H4 (cell line): ENCODE data around the gene CBLL2. TPM values are rescaled to one million over a fixed set of nuclear protein-coding genes. Genes with fewer than 3 reads are reported as not detected.
"Not testable (repeated sequence)": the region's sequence is repeated elsewhere in the genome, so short reads cannot be mapped to it uniquely, and the experiment has no call there.

Source experiments
- DNase-seq: peaks from one replicate; pipeline ENCODE4 v3.0.0-alpha.2; 2015; ENCODE audit warnings: low spot score
- total RNA-seq: library from RNA; depleted of rRNA; stranded (reverse); fragments of >200 nt; shearing (Covaris generic); gene quantifications from 2 replicates; pipeline ENCODE4 v1.2.3, GENCODE V29; 2014; rRNA removed

Gene CBLL2, protein sequence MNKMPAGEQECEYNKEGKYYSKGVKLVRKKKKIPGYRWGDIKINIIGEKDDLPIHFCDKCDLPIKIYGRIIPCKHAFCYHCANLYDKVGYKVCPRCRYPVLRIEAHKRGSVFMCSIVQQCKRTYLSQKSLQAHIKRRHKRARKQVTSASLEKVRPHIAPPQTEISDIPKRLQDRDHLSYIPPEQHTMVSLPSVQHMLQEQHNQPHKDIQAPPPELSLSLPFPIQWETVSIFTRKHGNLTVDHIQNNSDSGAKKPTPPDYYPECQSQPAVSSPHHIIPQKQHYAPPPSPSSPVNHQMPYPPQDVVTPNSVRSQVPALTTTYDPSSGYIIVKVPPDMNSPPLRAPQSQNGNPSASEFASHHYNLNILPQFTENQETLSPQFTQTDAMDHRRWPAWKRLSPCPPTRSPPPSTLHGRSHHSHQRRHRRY
- not detected in 2 replicates for total RNA-seq

DNA sequence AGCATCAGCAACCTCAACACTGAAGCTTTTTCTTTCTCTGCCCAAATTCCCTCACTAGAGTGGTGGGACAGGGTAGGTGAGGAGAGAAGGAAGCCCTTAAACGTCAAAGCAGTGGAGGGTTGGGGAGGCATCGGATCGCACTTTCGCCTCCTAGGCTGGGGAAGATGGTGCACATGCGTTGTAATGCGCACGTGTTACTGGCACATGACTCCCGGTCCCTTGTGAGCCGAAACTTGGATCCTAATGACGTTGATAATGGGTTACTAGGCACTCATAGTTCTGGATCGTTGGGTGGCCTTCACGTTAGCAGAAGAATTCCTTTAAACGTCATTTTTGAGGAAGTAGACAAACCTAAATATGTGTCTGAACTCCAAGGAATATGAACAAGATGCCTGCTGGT, at the start of gene CBLL2:
Gene CBLL2 (plus strand): TSS at position 301 of the 400 bp plus-strand sequence. CDS start 79 bp downstream, at position 380.
- no peak for DNase-seq

DNA sequence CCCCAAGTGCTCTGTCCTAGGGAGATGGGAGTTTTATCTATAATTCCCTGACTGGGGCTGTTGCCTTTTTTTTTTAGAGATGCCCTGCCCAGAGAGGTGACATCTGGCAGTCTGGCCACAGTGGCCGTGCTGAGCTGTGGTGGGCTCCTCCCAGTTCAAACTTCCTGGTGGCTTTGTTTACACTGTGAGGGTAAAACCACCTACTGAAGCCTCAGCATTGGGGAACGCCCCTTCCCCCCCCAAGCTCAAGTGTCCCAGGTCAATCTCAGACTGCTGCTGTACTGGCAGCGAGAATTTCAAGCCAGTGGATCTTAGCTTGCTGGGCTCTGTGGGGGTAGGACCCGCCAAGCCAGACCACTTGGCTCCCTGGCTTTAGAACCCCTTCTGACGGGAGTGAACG, 38.3 kb upstream of the CBLL2 start:
- DNase-seq = no peak

DNA sequence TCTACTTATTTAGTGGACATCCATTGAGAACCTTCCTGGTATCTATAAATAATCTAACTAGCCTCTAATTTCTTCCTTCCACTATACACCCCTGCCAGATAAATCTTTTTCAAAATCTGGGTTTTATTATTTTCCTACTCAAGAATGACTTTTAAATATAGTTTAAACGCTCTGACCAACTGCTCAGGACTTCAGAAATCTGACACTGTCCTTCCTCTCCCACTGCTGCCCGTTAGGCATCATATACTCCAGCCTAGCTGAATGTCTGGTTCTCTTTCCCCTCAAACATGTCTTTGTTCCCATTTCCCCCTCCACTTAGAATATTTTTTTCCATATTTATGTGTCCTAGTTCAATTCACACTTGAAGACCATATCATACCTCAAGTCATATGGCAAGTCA, 35.2 kb upstream of the CBLL2 start:
- DNase-seq = no peak

DNA sequence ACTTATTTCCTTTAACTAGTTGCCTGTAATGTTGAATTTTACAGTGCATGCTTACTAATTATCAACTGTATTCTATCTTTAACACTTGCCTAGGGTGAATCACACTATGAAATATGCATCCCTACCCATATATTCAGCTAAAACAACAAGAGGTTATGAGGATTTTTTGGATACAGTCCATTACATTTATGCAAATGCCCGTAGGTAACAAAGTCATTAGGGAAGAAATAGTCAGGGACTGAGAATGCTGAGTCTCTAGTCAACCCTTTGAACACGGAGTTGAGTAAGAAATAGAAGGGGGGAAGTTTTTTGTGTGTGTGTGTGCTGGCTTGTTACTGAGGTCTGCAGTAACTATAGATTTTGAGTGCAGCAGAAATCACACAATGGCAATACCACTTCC, 26.1 kb upstream of the CBLL2 start:
- no peak for DNase-seq

DNA sequence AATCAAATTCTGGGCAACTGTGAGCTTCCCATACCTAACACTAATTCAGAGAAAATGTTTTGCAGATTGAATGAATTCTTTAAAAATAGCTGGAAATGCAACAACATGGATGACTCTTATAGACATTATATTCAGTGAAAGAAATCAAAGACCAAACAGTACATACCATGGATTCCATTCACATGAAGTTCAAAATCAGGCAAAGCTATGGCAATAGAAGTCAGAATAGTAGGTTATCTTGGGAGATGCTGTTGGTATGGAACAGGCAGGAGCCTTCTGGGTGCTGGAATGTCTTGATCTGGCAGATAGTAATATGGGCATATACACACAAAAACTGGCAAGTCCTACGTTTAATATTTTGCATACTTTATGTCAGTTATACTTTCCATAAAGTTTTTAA, 25.5 kb upstream of the CBLL2 start:
- DNase-seq = no peak

DNA sequence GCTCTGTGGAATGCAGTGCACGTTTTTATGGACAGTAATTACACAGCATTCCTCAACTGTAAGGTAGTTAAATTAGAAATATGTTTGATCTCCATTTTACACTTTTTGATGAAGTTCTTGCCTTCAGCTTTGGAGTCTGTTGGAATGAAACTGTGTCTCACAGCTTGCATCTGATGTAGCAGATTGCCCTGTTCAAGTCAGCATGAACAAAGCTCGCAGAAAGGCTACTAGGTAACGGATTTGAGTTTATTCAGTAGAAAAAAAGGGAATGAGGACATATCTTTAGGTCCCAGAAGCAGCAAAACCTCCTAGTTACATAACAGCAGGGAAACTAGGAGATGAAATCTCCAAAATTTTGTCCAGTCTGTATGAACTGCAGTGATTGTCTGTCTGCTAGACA, 24.3 kb upstream of the CBLL2 start:
- DNase-seq = no peak

DNA sequence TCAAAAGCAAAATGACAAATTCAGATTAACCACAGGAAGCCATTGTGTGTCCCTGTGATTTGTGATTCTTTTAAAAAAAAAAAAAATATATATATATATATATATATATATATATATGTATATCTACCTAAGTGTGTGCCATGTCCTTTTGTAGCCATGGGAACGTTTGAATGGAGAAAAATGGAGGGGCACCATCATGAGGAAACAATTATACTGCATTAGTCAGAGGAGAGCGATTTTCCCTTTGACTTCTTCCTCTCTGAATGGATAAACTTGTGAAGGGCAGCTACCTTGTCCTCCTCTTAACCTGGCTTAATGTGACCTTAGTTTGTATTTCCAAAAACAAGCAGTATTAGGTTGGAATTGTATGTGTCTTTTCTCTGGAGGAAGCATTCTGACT, 23.3 kb upstream of the CBLL2 start:
- no peak for DNase-seq

DNA sequence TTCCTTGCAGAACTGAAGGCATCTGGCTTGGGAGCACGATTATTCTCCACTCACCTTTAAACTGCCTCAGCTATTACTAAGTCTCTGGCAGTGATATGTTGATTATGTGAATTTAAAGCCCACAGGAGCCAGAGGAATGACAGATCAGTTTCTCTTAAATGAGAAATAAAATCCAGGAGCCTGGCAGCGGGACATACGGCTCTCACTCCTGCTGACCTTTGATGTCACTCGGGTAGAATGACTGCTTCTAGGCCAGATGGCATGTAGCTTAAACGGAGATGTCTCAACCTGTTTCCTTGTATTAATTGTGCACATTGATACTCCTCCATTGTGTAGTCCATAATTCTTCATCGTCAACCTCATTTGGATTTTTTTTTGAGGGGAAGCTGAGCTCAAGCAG, 4.0 kb upstream of the CBLL2 start:
- no peak for DNase-seq

DNA sequence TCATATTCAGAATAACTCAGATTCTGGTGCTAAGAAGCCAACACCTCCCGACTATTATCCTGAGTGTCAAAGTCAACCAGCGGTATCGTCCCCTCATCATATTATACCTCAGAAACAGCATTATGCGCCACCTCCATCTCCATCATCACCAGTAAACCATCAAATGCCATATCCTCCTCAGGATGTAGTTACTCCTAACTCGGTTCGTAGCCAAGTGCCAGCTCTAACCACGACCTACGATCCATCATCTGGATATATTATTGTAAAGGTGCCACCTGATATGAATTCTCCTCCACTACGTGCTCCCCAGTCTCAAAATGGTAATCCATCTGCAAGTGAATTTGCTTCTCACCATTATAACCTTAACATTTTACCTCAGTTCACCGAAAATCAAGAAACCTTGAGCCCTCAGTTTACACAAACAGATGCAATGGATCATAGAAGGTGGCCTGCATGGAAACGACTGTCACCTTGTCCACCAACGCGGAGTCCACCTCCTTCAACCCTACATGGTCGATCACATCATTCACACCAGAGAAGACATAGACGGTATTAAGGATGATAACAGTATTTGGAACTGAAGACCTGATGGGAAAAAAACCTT, 1.1 kb downstream of the CBLL2 start:
- DNase-seq = no peak

DNA sequence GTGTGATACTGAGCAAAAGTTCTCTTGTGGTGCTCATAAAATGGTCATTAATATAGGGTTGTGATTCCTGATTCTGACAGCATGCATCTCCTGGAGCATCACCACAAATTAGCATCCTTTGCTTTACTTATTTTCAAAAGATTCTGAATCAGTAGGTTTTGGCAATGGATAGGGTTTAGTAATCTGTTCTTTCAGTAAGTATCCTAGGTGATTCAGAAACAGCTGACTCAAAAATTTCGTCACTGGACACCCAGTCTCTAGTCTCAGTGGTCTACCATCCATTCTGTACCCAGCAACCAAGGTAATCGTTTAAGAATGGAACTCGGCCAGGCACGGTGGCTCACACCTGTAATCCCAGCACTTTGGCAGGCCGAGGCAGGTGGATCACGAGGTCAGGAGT, 4.1 kb downstream of the CBLL2 start:
- DNase-seq = no peak

DNA sequence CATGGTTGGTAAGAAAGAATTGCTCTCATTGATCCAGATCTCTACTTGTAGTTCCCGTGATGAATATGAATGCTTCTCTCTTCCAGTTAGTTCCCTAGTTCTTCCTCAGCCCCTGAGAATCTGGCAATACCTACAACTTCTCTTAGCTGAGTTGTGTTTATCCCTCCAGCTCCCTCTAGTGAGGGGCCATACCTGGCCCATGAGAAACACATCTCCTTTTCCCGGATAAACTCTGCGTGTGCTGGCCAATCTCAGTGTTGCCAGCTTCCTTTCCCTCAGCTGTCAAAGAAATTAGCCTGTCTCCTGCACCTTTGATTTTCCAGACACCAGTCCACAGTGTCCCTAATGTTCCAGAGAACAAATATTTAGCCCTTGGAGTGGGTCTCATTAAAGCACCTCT, 5.7 kb downstream of the CBLL2 start:
- DNase-seq = no peak

DNA sequence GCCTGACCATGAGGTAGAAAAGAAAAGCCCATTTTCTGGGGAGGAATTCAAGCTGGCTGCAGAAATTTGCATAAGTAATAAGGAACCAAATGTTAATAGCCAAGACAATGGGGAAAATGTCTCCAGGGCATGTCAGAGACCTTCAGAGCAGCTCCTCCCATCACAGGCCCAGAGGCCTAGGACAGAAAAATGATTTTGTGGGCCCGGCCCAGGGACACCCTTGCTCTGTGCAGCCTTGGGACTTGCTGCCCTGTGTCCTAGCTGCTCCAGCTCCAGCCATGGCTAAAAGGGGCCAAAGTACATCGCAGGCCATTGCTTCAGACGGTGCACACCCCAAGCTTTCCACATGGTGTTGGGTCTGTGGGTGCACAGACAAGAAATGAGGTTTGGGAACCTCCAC, 16.5 kb downstream of the CBLL2 start:
- DNase-seq = not testable (repeated sequence)

DNA sequence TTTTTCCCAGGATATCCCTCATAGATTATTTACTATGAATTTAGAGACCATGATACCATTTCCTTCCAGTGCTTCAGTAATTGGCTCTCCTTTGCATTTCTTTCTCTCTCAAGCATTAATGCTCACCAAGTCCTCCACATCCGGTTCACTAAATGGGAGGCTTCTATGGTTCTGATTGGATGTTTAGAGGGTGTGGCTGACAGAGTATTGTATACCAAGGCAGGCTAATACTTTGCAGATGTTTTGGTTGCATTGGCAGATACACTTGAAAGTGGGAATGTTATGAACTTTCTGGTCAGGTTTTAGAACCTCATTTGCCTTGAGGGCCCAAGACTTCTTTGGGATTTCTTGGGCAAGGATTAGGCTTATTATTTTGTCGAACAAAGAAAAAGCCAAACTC, 24.2 kb downstream of the CBLL2 start:
- peak; percentile 8 for DNase-seq

DNA sequence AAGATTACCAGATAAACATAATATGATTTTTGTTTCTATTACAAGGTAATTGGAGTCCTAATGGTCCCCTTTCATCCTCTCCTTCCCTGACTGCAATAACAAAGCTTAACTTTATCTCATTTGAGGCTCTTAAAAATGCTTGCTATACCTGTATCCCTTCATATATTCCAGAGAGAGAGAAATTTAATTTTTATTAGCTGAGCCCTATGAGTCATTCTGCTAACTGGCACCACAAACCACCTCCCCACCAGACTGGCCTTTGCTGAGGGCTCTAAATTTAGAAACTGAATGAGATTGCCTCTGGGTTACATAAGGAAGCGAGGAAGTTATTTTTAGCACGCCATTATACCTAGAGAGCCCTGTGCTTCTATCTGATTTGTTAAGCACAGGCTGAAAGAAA, 27.4 kb downstream of the CBLL2 start:
- peak; percentile 81 for DNase-seq

DNA sequence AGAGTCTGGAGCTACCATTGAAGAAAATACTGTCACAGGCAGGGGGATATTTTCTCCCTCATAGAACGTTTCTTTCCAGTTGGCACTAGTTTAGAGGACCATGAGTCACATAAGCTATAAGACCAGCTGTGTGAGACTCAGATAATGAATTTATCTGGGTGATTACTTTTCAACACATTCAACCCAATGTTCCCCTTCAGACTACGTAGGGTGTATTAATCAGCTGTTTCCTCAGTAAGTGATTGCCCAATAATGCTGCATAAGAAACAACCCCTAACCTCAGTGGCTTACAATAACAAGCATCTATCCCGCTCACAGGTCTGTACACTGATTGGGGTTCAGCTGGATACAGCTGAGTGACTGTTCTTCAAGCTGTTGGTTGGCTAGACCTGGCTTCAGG, 38.1 kb downstream of the CBLL2 start:
- no peak for DNase-seq

DNA sequence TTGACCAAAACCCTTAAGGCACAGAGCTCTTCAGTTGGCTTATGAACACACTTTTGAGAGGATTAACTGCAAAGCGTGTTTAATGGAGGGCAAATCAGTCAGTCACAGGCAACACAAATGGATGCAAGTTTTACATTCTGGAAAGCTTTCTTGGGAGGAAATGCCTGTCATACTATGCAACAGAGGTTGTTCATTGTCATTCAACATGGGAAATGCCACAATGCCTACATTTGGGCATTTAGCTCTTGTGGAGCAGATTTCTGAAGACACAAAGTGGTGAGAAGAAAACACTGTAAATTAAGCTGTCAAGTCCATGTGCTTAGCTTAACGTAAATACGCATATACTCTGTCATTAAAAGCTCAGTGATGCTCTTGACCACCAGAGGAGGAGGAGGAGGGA, 41.1 kb downstream of the CBLL2 start:
- no peak for DNase-seq

DNA sequence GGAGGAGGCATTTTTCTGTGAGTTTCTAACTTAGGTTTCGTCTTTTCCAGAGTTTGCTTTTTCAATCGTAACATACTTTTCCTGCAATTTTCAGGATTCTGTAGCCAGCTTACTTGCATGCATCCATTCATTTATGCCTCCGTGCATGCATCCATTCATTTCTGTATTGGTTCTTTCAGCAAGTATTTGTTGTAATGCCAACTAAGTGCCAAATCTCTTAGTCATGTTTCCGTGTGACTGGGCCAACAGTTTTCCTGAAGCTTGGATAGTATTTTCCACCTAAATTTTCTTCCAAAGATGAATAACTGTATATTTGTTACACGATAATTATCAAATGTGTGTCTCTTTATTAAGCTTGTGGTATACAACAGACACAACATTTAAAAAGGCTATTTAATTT, 41.5 kb downstream of the CBLL2 start:
- DNase-seq = peak; percentile 14

DNA sequence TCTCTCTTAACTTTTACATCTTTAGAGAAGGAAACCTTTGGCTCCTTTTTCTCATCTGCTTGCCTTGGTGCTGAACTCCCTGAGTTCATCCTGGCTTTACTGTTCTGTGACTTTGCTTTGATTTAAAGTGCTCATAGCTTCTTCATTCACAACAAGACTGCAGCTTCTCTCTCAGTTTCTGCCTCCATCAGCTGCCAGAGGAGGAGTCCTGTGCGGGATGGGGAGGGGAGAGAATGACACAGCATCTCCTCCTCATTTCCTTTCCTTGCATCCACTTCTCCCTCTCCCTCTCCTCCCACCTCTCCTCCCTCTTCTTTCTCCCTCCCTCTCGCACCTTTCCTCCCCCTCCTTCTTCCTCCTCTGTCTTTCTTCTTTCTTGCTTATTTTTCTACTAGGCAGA, 42.0 kb downstream of the CBLL2 start:
- DNase-seq = peak; percentile 74

DNA sequence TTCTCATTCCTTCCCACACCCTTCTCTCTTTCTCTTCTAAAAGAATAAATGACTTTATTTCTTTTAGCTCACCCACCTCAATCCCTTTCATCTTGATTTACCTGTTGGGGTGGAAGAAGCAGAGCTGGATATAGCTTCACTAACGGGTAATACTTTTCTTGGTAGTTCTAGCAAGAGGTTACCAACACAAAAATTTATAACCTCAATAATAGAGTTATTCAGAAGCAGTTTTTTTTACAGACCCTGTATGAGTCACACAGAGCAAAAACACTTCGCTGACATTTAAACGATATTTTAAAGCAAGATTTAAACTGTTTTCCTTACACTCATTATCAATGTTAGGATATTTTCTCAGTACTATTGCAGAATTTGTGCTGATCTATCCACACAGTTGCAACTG, 42.4 kb downstream of the CBLL2 start:
- no peak for DNase-seq

DNA sequence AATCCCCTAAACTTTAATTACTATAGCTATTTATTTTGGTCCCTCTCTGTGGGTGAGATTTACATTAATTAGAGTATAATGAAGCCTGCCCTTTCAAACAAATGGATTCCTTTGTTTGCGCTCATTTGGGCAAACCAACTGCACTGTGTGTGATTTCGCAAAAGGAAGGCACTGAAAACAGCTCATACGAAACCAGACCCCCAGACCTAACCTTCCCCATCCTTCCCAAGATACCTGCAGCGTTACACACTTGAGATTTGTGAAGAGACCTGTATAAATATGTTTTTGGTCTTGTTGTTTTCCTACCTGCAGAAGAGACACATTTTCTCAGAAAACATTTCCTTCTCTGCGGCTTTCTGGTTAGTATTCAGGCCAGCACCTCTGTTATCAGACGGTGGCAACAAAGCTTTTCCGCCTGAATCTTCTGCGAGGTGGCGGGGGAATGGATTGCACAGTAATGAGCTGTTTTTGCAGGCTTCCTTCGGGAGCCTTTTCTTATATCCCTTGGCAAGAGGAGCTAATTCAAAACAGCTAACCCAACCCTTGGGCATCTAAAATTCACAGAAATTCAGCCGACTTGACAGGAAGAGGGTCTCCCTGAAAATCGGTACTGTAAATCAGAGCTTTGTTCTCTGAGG, 47.6 kb downstream of the CBLL2 start:
- DNase-seq = no peak

DNA sequence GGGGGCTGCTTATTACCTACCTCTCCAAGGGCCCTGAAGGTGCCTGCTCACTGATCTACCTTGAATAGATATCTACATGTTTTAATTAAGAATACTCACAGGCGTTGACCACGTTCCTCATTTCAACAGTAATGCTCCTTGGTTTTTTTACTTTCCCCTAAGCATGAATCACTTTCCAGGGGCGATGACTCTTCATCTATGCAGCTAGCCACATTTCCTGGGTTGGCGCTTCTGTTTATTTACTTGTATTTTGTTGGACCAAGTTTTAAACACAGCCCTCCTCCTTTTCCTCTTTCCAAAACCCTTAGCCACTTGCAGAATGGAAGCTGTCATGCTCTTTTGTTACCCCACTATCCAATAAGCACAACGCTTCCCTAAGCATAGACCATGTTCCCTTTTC, 50.8 kb downstream of the CBLL2 start:
- DNase-seq = peak; percentile 68
